Right atrium auricular region (tissue), 2 donors: Measurements from ENCODE around the gene EMP1. TPM values are rescaled to one million over a fixed set of nuclear protein-coding genes. Genes with fewer than 3 reads are reported as not detected.
"Not testable (repeated sequence)": the region's sequence is repeated elsewhere in the genome, so short reads cannot be mapped to it uniquely, and the experiment has no call there.

Source experiments
- DNase-seq: peaks from one replicate; pipeline ENCODE4 v3.0.0-alpha.2; 2019; ENCODE audit warnings: low spot score
- H3K27ac ChIP-seq, 2 donors: fragments of 200-600 bp; sonication (generic); 1 replicate in 1 of 2; 2 replicates in 1 of 2; pipeline ENCODE4 v1.5.1; 2016 to 2019
- H3K27me3 ChIP-seq, 2 donors: fragments of 200-600 bp; sonication (generic); one replicate each; pipeline versions ENCODE4 v1.5.1 to v1.6.0; 2017 to 2019
- H3K36me3 ChIP-seq: fragments of 200-600 bp; sonication (generic); one replicate; pipeline ENCODE4 v1.5.1; 2016
- H3K4me1 ChIP-seq, 2 donors: fragments of 200-600 bp; sonication (generic); one replicate each; pipeline versions ENCODE4 v1.5.1 to v1.6.0; 2017 to 2019
- H3K4me3 ChIP-seq, 2 donors: fragments of 200-600 bp; sonication (generic); 1 replicate in 1 of 2; 2 replicates in 1 of 2; pipeline ENCODE4 v1.5.1; 2017 to 2019; ENCODE audit warnings: mild to moderate bottlenecking in 1 of 2, moderate library complexity in 1 of 2
- H3K9me3 ChIP-seq, 2 donors: fragments of 200-600 bp; sonication (generic); one replicate each; pipeline ENCODE4 v1.5.1; 2019
- total RNA-seq, 2 donors: library from RNA; depleted of rRNA; stranded (reverse); fragments of >200 nt; gene quantifications; one replicate each; pipeline ENCODE4 v1.1.0, GENCODE V29; 2016
- TF ChIP-seq, protein P1 (sequence below), 2 donors: fragments of 200-600 bp; sonication (generic); IDR thresholded peaks; one replicate each; pipeline ENCODE4 v1.5.1; 2019; ENCODE audit warnings: antibody characterized with exemption in 2 of 2

Gene EMP1
- total RNA-seq, 2 donors from 2014 or later = 188 to 208 TPM

DNA sequence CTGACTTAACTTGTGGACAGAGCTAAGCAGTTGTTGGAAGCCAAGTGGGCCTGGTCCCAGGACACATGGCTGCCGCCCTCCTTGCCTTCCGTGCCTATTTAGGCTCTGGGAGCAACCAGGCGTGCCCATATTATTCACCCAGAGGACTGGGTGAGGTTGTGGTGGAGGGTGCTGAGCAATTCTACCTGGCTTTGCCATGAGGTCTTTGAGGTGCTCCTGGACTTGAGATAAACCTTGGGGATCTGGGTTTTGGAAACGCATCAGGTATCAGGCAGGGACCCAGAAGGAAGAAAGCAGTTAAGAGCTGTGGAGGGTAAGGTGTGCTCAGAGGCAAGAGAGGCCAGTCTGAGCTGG, 60.1 kb downstream of the EMP1 start:
- TF ChIP-seq, protein P1, sequence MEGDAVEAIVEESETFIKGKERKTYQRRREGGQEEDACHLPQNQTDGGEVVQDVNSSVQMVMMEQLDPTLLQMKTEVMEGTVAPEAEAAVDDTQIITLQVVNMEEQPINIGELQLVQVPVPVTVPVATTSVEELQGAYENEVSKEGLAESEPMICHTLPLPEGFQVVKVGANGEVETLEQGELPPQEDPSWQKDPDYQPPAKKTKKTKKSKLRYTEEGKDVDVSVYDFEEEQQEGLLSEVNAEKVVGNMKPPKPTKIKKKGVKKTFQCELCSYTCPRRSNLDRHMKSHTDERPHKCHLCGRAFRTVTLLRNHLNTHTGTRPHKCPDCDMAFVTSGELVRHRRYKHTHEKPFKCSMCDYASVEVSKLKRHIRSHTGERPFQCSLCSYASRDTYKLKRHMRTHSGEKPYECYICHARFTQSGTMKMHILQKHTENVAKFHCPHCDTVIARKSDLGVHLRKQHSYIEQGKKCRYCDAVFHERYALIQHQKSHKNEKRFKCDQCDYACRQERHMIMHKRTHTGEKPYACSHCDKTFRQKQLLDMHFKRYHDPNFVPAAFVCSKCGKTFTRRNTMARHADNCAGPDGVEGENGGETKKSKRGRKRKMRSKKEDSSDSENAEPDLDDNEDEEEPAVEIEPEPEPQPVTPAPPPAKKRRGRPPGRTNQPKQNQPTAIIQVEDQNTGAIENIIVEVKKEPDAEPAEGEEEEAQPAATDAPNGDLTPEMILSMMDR (IDR thresholded peaks at IDR 0.05) = no peak
- no peaks in the 10 kb centered on the region for H3K9me3 ChIP-seq
- DNase-seq = no peak
- H3K4me3 ChIP-seq = no peak overlapping the region
- no peaks in the 10 kb centered on the region for H3K27me3 ChIP-seq
- H3K36me3 ChIP-seq = no peaks in the 10 kb centered on the region
- H3K4me1 ChIP-seq = peaks cover 0 to 5% of the 10 kb centered on the region in 2 donors
- no peak overlapping the region for H3K27ac ChIP-seq

DNA sequence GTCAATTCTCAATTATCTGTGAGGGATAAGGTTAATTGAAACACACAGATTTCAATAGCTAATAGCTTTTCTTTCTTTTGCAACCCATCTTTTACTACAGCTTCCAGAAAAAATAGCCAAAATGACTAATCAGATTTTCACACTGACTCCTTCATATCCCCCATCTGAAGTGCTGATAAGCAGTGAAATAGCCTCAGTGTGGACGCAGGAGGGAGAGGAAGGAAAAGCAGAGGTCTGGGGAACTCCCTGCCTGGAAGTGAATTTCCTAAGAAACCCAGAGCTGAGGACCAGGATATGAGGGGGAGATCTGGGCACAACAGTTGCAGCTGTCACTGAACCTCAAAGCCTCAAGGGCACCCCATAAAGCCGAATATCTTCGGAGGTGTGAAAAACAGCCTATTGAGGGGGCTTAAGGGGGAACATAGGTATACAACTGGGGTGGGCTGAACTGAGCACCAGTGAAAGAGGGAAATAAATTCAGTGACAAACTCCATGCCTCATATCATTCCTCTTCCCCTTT, 60.9 kb downstream of the EMP1 start:
- H3K4me1 ChIP-seq = peaks cover 0 to 5% of the 10 kb centered on the region in 2 donors
- H3K27me3 ChIP-seq = no peaks in the 10 kb centered on the region
- no peaks in the 10 kb centered on the region for H3K36me3 ChIP-seq
- DNase-seq = no peak
- TF ChIP-seq, protein P1 (IDR thresholded peaks at IDR 0.05) = no peak
- H3K4me3 ChIP-seq = no peak overlapping the region
- H3K27ac ChIP-seq = no peak overlapping the region
- no peaks in the 10 kb centered on the region for H3K9me3 ChIP-seq

DNA sequence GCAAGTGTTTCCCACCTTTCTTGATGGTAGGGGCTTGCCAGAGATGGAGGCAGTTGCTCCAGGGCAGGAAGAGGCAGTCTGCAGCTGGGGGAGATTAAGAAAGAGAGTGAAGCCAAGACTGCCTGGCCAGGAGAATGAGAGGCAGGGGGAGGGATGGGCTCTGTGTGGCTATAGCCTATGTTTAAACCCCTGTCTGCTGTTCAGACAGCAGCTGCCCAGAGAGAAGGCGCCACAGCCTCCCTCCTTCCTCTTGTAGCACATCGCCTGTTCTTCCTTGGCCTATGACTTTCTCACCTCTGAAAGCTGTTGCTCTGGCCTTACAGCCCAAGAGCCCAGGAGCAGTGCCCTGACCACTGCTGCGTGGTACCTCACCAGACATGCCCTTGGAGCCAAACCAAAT, 61.7 kb downstream of the EMP1 start:
- Histone ChIP-seq H3K27me3 (no peaks in the 10 kb centered on the region), H3K4me1 (peaks cover 0 to 5% of the 10 kb centered on the region in 2 donors), H3K27ac (no peak overlapping the region), H3K4me3 (no peak overlapping the region), H3K36me3 (no peaks in the 10 kb centered on the region), H3K9me3 (no peaks in the 10 kb centered on the region)
- DNase-seq = no peak
- TF ChIP-seq, protein P1 (IDR thresholded peaks at IDR 0.05) = no peak

DNA sequence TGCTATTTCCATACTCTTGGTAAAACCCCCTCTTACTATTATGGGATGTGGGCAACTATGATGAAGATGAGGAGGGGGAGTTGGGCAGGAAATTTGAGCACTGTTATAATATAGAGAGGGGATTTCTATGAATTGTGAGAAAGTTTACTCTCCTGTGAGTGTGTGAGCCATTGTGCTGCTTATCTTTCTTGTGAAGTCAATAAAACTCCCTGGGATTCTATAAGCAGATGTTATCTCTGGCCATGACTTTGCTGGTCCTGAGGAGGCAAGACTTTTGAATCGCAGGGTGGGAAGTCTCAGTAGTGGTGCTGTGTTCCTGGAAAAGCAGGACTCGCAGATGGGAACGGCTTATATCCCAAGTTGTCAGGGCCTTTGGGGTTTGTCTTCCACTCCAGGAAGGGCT, 62.2 kb downstream of the EMP1 start:
- H3K27me3 ChIP-seq = no peaks in the 10 kb centered on the region
- no peaks in the 10 kb centered on the region for H3K36me3 ChIP-seq
- H3K4me3 ChIP-seq = no peak overlapping the region
- TF ChIP-seq, protein P1 (IDR thresholded peaks at IDR 0.05) = no peak
- H3K27ac ChIP-seq = no peak overlapping the region
- H3K9me3 ChIP-seq = no peaks in the 10 kb centered on the region
- peaks cover 0 to 5% of the 10 kb centered on the region in 2 donors for H3K4me1 ChIP-seq
- DNase-seq = no peak

DNA sequence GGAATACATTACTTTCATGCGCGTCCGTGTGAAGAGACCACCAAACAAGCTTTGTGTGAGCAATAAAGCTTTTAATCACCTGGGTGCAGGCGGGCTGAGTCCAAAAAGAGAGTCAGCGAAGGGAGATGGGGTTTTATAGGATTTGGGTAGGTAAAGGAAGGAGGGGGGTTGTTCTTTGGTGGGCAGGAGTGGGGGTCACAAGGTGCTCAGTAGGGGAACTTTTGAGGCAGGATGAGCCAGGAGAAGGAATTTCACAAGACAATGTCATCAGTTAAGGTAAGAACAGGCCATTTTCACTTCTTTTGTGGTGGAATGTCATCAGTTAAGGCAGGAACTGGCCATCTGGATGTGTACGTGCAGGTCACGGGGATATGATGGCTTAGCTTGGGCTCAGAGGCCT, 63.1 kb downstream of the EMP1 start:
- not testable (repeated sequence) for H3K4me1 ChIP-seq, H3K27me3 ChIP-seq, H3K4me3 ChIP-seq, DNase-seq, H3K27ac ChIP-seq, H3K36me3 ChIP-seq, H3K9me3 ChIP-seq

DNA sequence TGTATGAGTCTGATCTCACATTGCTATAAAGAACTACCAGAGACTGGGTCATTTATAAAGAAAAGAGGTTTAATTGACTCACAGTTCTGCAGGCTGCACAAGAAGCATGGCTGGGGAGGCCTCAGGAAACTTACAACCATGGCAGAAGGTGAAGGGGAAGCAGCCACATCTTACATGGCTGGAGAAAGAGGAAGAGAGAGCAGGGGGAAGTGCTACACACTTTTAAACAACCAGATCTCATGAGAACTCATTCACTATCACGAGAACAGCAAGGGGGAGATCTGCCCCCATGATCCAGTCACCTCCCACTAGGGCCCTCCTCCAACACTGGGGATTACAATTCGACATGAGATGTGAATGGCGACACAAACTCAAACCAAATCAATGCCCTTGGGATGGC, 71.3 kb downstream of the EMP1 start:
- DNase-seq, H3K36me3 ChIP-seq, H3K27me3 ChIP-seq, H3K4me3 ChIP-seq, H3K27ac ChIP-seq, H3K9me3 ChIP-seq, H3K4me1 ChIP-seq: not testable (repeated sequence)

DNA sequence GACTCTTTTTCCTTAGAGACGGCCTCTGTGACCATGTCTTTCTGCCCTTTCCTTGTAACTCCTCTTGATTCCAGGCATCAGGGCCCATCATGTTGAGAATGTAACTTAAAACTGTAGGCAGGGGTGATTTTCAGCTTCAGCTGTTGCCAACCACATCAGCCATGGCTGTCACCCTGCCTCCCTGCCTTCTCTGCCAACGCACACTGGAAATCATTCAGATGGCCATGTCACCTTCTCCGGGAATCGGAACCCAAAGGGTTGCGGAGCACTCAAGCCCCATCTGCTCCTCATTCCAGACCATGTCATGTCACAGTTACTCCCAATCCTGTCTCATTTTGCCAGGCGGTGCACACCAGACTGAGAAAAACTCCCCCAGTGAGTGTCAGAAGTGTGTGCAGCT, 72.1 kb downstream of the EMP1 start:
- TF ChIP-seq, protein P1 (IDR thresholded peaks at IDR 0.05) = no peak

More for the DNA sequence above, 72.1 kb downstream of the EMP1 start:
- H3K4me3 ChIP-seq = no peak overlapping the region
- no peaks in the 10 kb centered on the region for H3K36me3 ChIP-seq
- H3K4me1 ChIP-seq = no peaks in the 10 kb centered on the region
- no peaks in the 10 kb centered on the region for H3K27me3 ChIP-seq
- no peaks in the 10 kb centered on the region for H3K9me3 ChIP-seq
- H3K27ac ChIP-seq = no peak overlapping the region
- no peak for DNase-seq
